KMS-11 (cell line): ENCODE data around the gene CTSD.

ENCODE experiments used
- H2AFZ ChIP-seq: fragments of 200-600 bp; sonication (generic); 2 replicates; pipeline ENCODE4 v1.6.1; 2016; ENCODE audit warnings: antibody characterized with exemption, mixed run types, low read depth
- H3K27ac ChIP-seq: fragments of 200-600 bp; sonication (generic); 2 replicates; pipeline ENCODE4 v1.6.1; 2016; ENCODE audit warnings: mild to moderate bottlenecking, mixed run types
- H3K27me3 ChIP-seq: fragments of 200-600 bp; sonication (generic); 2 replicates; pipeline ENCODE4 v1.6.1; 2017; ENCODE audit warnings: mild to moderate bottlenecking, low read depth, mixed run types, moderate library complexity; ENCODE audit not compliant: insufficient read depth
- H3K36me3 ChIP-seq: fragments of 200-600 bp; sonication (generic); 2 replicates; pipeline ENCODE4 v1.6.1; 2017; ENCODE audit warnings: mild to moderate bottlenecking, mixed run types; ENCODE audit not compliant: insufficient read depth
- H3K4me1 ChIP-seq: fragments of 200-600 bp; sonication (generic); 2 replicates; pipeline ENCODE4 v1.6.1; 2016; ENCODE audit warnings: mild to moderate bottlenecking, low read depth, mixed run types; ENCODE audit not compliant: poor library complexity, severe bottlenecking
- H3K4me2 ChIP-seq: fragments of 200-600 bp; sonication (generic); 2 replicates; pipeline ENCODE4 v1.7.0; 2016; ENCODE audit warnings: mild to moderate bottlenecking, mixed run types
- H3K4me3 ChIP-seq: fragments of 200-600 bp; sonication (generic); IDR thresholded peaks from 2 replicates; pipeline ENCODE4 v1.6.1; 2017; ENCODE audit warnings: low read depth, low read length, mixed read lengths; ENCODE audit not compliant: insufficient read depth
- H3K79me2 ChIP-seq: fragments of 200-600 bp; sonication (generic); 2 replicates; pipeline ENCODE4 v1.6.1; 2016; ENCODE audit warnings: low read depth, mixed run types; ENCODE audit not compliant: insufficient read depth
- H3K9ac ChIP-seq: fragments of 200-600 bp; sonication (generic); 2 replicates; pipeline ENCODE4 v1.6.1; 2016; ENCODE audit warnings: mild to moderate bottlenecking, mixed run types
- H4K20me1 ChIP-seq: fragments of 200-600 bp; sonication (generic); 2 replicates; pipeline ENCODE4 v1.6.1; 2016; ENCODE audit warnings: mild to moderate bottlenecking, mixed run types; ENCODE audit not compliant: insufficient read depth
- CTCF ChIP-seq: fragments of 200-600 bp; sonication (generic); conservative IDR thresholded peaks from 2 replicates; pipeline ENCODE4 v1.6.1; 2017; ENCODE audit warnings: low read depth, mild to moderate bottlenecking, antibody characterized with exemption, low read length, moderate library complexity, mixed read lengths

The CTSD gene

DNA sequence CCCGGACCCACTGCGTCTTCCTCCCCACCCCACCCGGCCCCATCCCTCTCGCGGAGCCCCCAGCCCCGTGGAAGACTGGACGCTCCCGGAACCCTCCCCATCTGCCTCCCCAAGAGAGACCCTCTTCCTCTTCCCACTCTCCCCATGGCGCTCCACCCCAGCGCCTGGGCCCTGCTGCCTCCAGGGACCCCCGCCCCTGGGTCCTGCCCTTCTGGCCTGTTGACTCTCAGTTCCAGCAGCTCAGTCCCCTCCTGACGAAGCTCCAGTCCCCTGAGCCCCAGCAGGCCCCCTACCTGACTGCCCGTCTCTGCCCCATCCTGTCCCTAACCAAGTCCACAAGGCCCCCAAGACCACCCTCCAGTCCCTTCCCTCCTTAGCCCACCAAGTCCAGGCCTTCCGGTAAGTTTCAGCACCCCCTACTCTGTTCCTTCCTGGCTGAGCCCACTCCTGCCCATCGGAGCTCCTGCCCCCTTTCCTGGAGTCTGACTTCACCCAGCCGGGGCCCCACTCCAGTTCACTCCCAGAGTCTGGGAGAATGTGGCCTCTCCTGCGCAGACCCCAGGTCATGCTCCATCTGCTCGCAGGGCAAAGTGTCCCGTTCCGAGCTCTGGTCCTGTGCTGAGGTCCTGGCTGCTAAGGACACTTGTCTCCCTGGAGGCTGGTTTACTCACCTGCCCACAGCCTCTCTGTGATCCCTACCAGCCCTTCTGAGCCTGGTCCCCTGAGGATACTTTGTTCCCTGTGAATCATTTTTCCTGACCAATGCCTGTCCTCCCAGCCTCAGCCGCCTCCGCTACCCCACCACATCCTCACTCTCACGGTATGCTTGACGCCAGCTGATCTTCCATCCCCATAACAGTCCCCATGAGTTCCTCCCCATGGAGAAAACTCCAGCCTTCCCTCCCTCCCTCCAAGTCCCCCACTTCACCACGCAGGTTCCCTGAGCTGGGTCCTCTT, 14.1 kb downstream of the CTSD start:
- no peaks in the 10 kb centered on the region for H3K36me3 ChIP-seq
- H3K79me2 ChIP-seq = no peaks in the 10 kb centered on the region
- H3K27ac ChIP-seq = no peak overlapping the region
- H3K4me3 ChIP-seq = no peak overlapping the region
- H4K20me1 ChIP-seq = no peaks in the 10 kb centered on the region
- peaks cover 10% of the 10 kb centered on the region; the same call in 1 of the 2 replicates for H3K27me3 ChIP-seq
- no peak for TF ChIP-seq CTCF
- no peaks in the 10 kb centered on the region for H3K4me1 ChIP-seq
- no peak overlapping the region for H2AFZ ChIP-seq
- no peak overlapping the region for H3K4me2 ChIP-seq
- H3K9ac ChIP-seq = no peak overlapping the region

- Histone ChIP-seq H3K27ac (no peak overlapping the region), H4K20me1 (no peaks in the 10 kb centered on the region), H3K27me3 (peaks cover 18% of the 10 kb centered on the region; the same call in 1 of the 2 replicates), H3K36me3 (no peaks in the 10 kb centered on the region), H2AFZ (no peak overlapping the region), H3K4me3 (no peak overlapping the region), H3K4me1 (no peaks in the 10 kb centered on the region), H3K79me2 (no peaks in the 10 kb centered on the region), H3K4me2 (no peak overlapping the region), H3K9ac (no peak overlapping the region)
- no peak for TF ChIP-seq CTCF
Measured at GRCh38 chr11:1748636-1749394, 14.9 kb downstream of the CTSD start.

GRCh38 chr11:1747753-1748635, 15.7 kb downstream of the CTSD start:
- Histone ChIP-seq H3K27me3 (peaks cover 22% of the 10 kb centered on the region; the same call in 1 of the 2 replicates), H3K4me1 (no peaks in the 10 kb centered on the region), H2AFZ (no peak overlapping the region), H3K4me2 (no peak overlapping the region), H3K79me2 (no peaks in the 10 kb centered on the region), H3K27ac (no peak overlapping the region), H4K20me1 (no peaks in the 10 kb centered on the region), H3K36me3 (no peaks in the 10 kb centered on the region), H3K9ac (no peak overlapping the region), H3K4me3 (no peak overlapping the region)
- no peak for TF ChIP-seq CTCF
